WTC11 (cell line): ENCODE data around the gene KIF11. TPM values are rescaled to one million over a fixed set of nuclear protein-coding genes. Genes with fewer than 3 reads are reported as not detected.

Source experiments
- ATAC-seq: fragments of 200-7000 bp; cut with Tn5 transposase; 2 replicates; pipeline ENCODE4 v1.10.0; 2021; ENCODE audit warnings: mild to moderate bottlenecking, moderate library complexity
- CTCF ChIA-PET: fragments of 300-600 bp; sonication (Branson Sonifier 250); formaldehyde crosslinking; loops from one replicate; lab custom pipeline; 2021; ENCODE audit warnings: antibody characterized with exemption; lab: Charles Lee
- POLR2A ChIA-PET: fragments of 350-600 bp; sonication (Branson Sonifier 250); formaldehyde crosslinking; loops from one replicate; lab custom pipeline; 2021; ENCODE audit warnings: antibody characterized with exemption; lab: Charles Lee
- DNase-seq: peaks from one replicate; pipeline ENCODE4 v3.0.0; 2021; ENCODE audit warnings: low spot score
- H3K27ac Mint-ChIP-seq: 2 replicates; pipeline ENCODE4 v1.8.0; 2021; ENCODE audit warnings: mixed read lengths
- H3K27me3 Mint-ChIP-seq: 2 replicates; pipeline ENCODE4 v1.8.0; 2021; ENCODE audit warnings: low read depth, mild to moderate bottlenecking, moderate library complexity, mixed read lengths
- H3K36me3 Mint-ChIP-seq: 2 replicates; pipeline ENCODE4 v1.8.0; 2021; ENCODE audit warnings: mixed read lengths
- H3K4me1 Mint-ChIP-seq: 2 replicates; pipeline ENCODE4 v1.8.0; 2022; ENCODE audit warnings: mixed read lengths
- H3K4me3 Mint-ChIP-seq: 2 replicates; pipeline ENCODE4 v1.8.0; 2021; ENCODE audit warnings: mild to moderate bottlenecking, moderate library complexity, mixed read lengths
- H3K9me3 Mint-ChIP-seq: 2 replicates; pipeline ENCODE4 v1.8.0; 2021; ENCODE audit warnings: mixed read lengths
- EMX1 ChIP-seq: fragments of 250-450 bp; sonication (Bioruptor Pico); IDR thresholded peaks from 2 replicates; pipeline ENCODE4 v1.8.0; 2021; ENCODE audit warnings: mild to moderate bottlenecking
- FOXJ3 ChIP-seq: sonication (generic); formaldehyde crosslinking; IDR thresholded peaks from 2 replicates; pipeline ENCODE4 v1.9.0; 2021; ENCODE audit warnings: missing genetic modification reagents, mild to moderate bottlenecking, borderline replicate concordance
- GABPB1 ChIP-seq: sonication (generic); formaldehyde crosslinking; IDR thresholded peaks from 2 replicates; pipeline ENCODE4 v1.8.1; 2023; ENCODE audit warnings: mild to moderate bottlenecking, missing genetic modification reagents
- IRF2 ChIP-seq: sonication (generic); formaldehyde crosslinking; IDR thresholded peaks from 2 replicates; pipeline ENCODE4 v1.8.0; 2022; ENCODE audit warnings: low read depth, missing genetic modification reagents, borderline replicate concordance
- JAZF1 ChIP-seq: fragments of 250-450 bp; sonication (Bioruptor Pico); IDR thresholded peaks from 2 replicates; pipeline ENCODE4 v1.9.0; 2021; ENCODE audit warnings: moderate library complexity, mild to moderate bottlenecking, inconsistent platforms
- MXD4 ChIP-seq: fragments of 250-450 bp; sonication (Bioruptor Pico); IDR thresholded peaks from 2 replicates; pipeline ENCODE4 v1.8.0; 2021; ENCODE audit warnings: mild to moderate bottlenecking, moderate library complexity, borderline replicate concordance
- MYBL2 ChIP-seq: sonication (generic); formaldehyde crosslinking; IDR thresholded peaks from 2 replicates; pipeline ENCODE4 v1.8.1; 2023; ENCODE audit warnings: mild to moderate bottlenecking, moderate library complexity, missing genetic modification reagents
- NR2C2 ChIP-seq: sonication (generic); formaldehyde crosslinking; IDR thresholded peaks from 2 replicates; pipeline ENCODE4 v1.8.0; 2022; ENCODE audit warnings: mild to moderate bottlenecking, missing genetic modification reagents
- NR3C1 ChIP-seq: sonication (generic); formaldehyde crosslinking; conservative IDR thresholded peaks from 2 replicates; pipeline ENCODE4 v1.8.1; 2023; ENCODE audit warnings: low read depth, mild to moderate bottlenecking, missing genetic modification reagents
- TCF7 ChIP-seq: sonication (generic); formaldehyde crosslinking; IDR thresholded peaks from 2 replicates; pipeline ENCODE4 v1.8.0; 2022; ENCODE audit warnings: mild to moderate bottlenecking, low read depth, missing genetic modification reagents, moderate library complexity
- ZNF219 ChIP-seq: sonication (generic); formaldehyde crosslinking; IDR thresholded peaks from 2 replicates; pipeline ENCODE4 v1.8.0; 2023; ENCODE audit warnings: missing genetic modification reagents, mild to moderate bottlenecking, borderline replicate concordance
- ZNF317 ChIP-seq: sonication (generic); formaldehyde crosslinking; IDR thresholded peaks from 2 replicates; pipeline ENCODE4 v1.8.1; 2023; ENCODE audit warnings: low read depth, mild to moderate bottlenecking, moderate library complexity, missing genetic modification reagents, borderline replicate concordance
- ZNF396 ChIP-seq: fragments of 250-450 bp; sonication (Bioruptor Pico); IDR thresholded peaks from 2 replicates; pipeline ENCODE4 v1.8.0; 2021; ENCODE audit warnings: mild to moderate bottlenecking, moderate library complexity, borderline replicate concordance
- ZNF423 ChIP-seq: fragments of 250-450 bp; sonication (Bioruptor Pico); IDR thresholded peaks from 2 replicates; pipeline ENCODE4 v2.1.2; 2022; ENCODE audit warnings: mild to moderate bottlenecking, moderate library complexity
- total RNA-seq: library from RNA; stranded (reverse); gene quantifications from 3 replicates; pipeline ENCODE4 v1.2.3, GENCODE V29; 2021
- TF ChIP-seq, protein P1 (sequence below): sonication (generic); formaldehyde crosslinking; IDR thresholded peaks from 2 replicates; pipeline ENCODE4 v1.8.0; 2023; ENCODE audit warnings: mild to moderate bottlenecking, missing genetic modification reagents
- TF ChIP-seq, protein P2 (sequence below): sonication (generic); formaldehyde crosslinking; IDR thresholded peaks from 2 replicates; pipeline ENCODE4 v1.8.1; 2022; ENCODE audit warnings: mild to moderate bottlenecking, moderate library complexity, missing genetic modification reagents
- TF ChIP-seq, protein P3 (sequence below): sonication (generic); formaldehyde crosslinking; IDR thresholded peaks from 2 replicates; pipeline ENCODE4 v1.8.1; 2023; ENCODE audit warnings: mild to moderate bottlenecking, missing genetic modification reagents, moderate library complexity
- TF ChIP-seq, protein P4 (sequence below): fragments of 250-450 bp; sonication (Bioruptor Pico); IDR thresholded peaks from 2 replicates; pipeline ENCODE4 v1.9.0; 2021; ENCODE audit warnings: mild to moderate bottlenecking
- TF ChIP-seq, protein P5 (sequence below): sonication (generic); formaldehyde crosslinking; IDR thresholded peaks from 2 replicates; pipeline ENCODE4 v1.8.1; 2022; ENCODE audit warnings: low read depth, mild to moderate bottlenecking, moderate library complexity, missing genetic modification reagents, borderline replicate concordance
- TF ChIP-seq, protein P6 (sequence below): sonication (generic); formaldehyde crosslinking; IDR thresholded peaks from 2 replicates; pipeline ENCODE4 v1.8.1; 2023; ENCODE audit warnings: mild to moderate bottlenecking, missing genetic modification reagents, moderate library complexity
- TF ChIP-seq, protein P7 (sequence below): sonication (generic); formaldehyde crosslinking; conservative IDR thresholded peaks from 2 replicates; pipeline ENCODE4 v1.8.1; 2023; ENCODE audit warnings: mild to moderate bottlenecking, low read depth, missing genetic modification reagents, moderate library complexity
- TF ChIP-seq, protein P8 (sequence below): sonication (generic); formaldehyde crosslinking; IDR thresholded peaks from 2 replicates; pipeline ENCODE4 v1.8.0; 2022; ENCODE audit warnings: missing genetic modification reagents

Gene KIF11
- total RNA-seq, 1 experiment from 2014 or later, result 55.7 TPM

DNA sequence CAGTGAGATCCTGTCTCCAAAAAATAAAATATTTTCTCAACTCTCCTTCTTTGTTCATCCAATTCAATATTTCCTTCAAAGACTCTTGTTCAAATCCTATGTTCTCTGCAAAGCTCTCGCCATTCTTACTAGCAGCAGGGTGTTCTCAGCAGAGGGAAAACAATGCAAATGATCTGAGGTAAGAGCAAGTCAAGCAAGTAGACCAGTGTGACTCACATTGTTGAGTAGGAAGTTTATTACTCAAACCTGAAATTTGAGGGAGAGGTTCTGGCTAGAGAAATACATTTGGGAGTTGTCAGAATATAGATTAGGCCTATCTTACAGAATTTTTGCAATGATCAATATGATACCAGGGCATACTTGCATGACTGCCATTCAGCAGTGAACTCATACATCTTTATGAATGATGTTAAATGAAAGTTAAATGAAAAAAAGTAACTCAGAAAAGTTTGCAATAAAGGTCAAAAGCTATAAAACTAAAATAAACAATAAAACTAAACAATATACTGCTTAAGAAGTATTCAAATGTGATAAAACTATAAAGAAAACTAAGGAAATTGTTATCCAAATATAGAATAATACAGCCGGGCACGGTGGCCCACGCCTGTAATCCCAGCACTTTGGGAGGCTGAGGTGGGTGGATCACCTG lies 24.9 kb upstream of the KIF11 start (continued):
- TF ChIP-seq ZNF317 (CRISPR knock-in tag) (no peak), MXD4 (CRISPR knock-in tag) (no peak), TCF7 (CRISPR knock-in tag) (no peak), EMX1 (CRISPR knock-in tag) (no peak), NR3C1 (no peak), IRF2 (CRISPR knock-in tag) (no peak), JAZF1 (CRISPR knock-in tag) (no peak), MYBL2 (CRISPR knock-in tag) (no peak)
- TF ChIP-seq, protein P1, sequence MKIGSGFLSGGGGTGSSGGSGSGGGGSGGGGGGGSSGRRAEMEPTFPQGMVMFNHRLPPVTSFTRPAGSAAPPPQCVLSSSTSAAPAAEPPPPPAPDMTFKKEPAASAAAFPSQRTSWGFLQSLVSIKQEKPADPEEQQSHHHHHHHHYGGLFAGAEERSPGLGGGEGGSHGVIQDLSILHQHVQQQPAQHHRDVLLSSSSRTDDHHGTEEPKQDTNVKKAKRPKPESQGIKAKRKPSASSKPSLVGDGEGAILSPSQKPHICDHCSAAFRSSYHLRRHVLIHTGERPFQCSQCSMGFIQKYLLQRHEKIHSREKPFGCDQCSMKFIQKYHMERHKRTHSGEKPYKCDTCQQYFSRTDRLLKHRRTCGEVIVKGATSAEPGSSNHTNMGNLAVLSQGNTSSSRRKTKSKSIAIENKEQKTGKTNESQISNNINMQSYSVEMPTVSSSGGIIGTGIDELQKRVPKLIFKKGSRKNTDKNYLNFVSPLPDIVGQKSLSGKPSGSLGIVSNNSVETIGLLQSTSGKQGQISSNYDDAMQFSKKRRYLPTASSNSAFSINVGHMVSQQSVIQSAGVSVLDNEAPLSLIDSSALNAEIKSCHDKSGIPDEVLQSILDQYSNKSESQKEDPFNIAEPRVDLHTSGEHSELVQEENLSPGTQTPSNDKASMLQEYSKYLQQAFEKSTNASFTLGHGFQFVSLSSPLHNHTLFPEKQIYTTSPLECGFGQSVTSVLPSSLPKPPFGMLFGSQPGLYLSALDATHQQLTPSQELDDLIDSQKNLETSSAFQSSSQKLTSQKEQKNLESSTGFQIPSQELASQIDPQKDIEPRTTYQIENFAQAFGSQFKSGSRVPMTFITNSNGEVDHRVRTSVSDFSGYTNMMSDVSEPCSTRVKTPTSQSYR (CRISPR knock-in tag), result no peak
- TF ChIP-seq, protein P2, sequence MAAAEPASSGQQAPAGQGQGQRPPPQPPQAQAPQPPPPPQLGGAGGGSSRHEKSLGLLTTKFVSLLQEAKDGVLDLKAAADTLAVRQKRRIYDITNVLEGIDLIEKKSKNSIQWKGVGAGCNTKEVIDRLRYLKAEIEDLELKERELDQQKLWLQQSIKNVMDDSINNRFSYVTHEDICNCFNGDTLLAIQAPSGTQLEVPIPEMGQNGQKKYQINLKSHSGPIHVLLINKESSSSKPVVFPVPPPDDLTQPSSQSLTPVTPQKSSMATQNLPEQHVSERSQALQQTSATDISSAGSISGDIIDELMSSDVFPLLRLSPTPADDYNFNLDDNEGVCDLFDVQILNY (CRISPR knock-in tag), result no peak
- TF ChIP-seq, protein P3, sequence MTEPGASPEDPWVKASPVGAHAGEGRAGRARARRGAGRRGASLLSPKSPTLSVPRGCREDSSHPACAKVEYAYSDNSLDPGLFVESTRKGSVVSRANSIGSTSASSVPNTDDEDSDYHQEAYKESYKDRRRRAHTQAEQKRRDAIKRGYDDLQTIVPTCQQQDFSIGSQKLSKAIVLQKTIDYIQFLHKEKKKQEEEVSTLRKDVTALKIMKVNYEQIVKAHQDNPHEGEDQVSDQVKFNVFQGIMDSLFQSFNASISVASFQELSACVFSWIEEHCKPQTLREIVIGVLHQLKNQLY (CRISPR knock-in tag), result no peak

DNA sequence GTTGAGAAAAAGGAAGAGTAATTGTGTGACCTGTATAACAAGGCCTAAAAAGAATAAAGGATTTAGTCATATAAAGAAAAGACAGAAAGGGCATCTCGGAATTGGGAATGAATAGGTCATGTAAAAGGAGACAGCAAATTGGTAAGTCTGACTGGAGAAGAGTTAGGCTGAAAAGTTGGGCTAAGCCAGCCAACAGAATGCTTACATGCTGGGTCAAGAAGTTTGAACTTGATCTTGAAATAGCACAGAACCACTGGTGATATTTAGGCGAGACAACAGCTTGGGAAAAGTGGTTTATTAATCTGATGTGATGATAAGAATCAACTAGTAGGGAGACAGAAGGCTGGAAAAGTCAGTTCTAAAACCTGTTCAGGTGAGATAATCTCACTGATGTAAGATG lies 23.9 kb upstream of the KIF11 start:
- peaks cover 26% of the 10 kb centered on the region for H3K4me1 Mint-ChIP-seq
- peaks cover 13% of the 10 kb centered on the region for H3K36me3 Mint-ChIP-seq
- H3K27ac Mint-ChIP-seq, result peak overlapping the region; percentile 75
- no peak for TF ChIP-seq GABPB1
- TF ChIP-seq, protein P4, sequence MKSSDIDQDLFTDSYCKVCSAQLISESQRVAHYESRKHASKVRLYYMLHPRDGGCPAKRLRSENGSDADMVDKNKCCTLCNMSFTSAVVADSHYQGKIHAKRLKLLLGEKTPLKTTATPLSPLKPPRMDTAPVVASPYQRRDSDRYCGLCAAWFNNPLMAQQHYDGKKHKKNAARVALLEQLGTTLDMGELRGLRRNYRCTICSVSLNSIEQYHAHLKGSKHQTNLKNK (CRISPR knock-in tag), result no peak
- TF ChIP-seq IRF2 (CRISPR knock-in tag), result no peak
- no peak for TF ChIP-seq FOXJ3 (CRISPR knock-in tag)
- TF ChIP-seq, protein P5, sequence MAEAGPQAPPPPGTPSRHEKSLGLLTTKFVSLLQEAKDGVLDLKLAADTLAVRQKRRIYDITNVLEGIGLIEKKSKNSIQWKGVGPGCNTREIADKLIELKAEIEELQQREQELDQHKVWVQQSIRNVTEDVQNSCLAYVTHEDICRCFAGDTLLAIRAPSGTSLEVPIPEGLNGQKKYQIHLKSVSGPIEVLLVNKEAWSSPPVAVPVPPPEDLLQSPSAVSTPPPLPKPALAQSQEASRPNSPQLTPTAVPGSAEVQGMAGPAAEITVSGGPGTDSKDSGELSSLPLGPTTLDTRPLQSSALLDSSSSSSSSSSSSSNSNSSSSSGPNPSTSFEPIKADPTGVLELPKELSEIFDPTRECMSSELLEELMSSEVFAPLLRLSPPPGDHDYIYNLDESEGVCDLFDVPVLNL, result no peak
- no peak for TF ChIP-seq NR2C2 (CRISPR knock-in tag)
- TF ChIP-seq, protein P6, sequence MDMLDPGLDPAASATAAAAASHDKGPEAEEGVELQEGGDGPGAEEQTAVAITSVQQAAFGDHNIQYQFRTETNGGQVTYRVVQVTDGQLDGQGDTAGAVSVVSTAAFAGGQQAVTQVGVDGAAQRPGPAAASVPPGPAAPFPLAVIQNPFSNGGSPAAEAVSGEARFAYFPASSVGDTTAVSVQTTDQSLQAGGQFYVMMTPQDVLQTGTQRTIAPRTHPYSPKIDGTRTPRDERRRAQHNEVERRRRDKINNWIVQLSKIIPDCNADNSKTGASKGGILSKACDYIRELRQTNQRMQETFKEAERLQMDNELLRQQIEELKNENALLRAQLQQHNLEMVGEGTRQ (CRISPR knock-in tag), result no peak
- TF ChIP-seq, protein P7, sequence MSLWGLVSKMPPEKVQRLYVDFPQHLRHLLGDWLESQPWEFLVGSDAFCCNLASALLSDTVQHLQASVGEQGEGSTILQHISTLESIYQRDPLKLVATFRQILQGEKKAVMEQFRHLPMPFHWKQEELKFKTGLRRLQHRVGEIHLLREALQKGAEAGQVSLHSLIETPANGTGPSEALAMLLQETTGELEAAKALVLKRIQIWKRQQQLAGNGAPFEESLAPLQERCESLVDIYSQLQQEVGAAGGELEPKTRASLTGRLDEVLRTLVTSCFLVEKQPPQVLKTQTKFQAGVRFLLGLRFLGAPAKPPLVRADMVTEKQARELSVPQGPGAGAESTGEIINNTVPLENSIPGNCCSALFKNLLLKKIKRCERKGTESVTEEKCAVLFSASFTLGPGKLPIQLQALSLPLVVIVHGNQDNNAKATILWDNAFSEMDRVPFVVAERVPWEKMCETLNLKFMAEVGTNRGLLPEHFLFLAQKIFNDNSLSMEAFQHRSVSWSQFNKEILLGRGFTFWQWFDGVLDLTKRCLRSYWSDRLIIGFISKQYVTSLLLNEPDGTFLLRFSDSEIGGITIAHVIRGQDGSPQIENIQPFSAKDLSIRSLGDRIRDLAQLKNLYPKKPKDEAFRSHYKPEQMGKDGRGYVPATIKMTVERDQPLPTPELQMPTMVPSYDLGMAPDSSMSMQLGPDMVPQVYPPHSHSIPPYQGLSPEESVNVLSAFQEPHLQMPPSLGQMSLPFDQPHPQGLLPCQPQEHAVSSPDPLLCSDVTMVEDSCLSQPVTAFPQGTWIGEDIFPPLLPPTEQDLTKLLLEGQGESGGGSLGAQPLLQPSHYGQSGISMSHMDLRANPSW (CRISPR knock-in tag), result no peak
- TF ChIP-seq JAZF1 (CRISPR knock-in tag), result no peak
- TF ChIP-seq TCF7 (CRISPR knock-in tag), result no peak
- no peak for TF ChIP-seq ZNF396
- TF ChIP-seq ZNF423, result no peak
- TF ChIP-seq, protein P8, sequence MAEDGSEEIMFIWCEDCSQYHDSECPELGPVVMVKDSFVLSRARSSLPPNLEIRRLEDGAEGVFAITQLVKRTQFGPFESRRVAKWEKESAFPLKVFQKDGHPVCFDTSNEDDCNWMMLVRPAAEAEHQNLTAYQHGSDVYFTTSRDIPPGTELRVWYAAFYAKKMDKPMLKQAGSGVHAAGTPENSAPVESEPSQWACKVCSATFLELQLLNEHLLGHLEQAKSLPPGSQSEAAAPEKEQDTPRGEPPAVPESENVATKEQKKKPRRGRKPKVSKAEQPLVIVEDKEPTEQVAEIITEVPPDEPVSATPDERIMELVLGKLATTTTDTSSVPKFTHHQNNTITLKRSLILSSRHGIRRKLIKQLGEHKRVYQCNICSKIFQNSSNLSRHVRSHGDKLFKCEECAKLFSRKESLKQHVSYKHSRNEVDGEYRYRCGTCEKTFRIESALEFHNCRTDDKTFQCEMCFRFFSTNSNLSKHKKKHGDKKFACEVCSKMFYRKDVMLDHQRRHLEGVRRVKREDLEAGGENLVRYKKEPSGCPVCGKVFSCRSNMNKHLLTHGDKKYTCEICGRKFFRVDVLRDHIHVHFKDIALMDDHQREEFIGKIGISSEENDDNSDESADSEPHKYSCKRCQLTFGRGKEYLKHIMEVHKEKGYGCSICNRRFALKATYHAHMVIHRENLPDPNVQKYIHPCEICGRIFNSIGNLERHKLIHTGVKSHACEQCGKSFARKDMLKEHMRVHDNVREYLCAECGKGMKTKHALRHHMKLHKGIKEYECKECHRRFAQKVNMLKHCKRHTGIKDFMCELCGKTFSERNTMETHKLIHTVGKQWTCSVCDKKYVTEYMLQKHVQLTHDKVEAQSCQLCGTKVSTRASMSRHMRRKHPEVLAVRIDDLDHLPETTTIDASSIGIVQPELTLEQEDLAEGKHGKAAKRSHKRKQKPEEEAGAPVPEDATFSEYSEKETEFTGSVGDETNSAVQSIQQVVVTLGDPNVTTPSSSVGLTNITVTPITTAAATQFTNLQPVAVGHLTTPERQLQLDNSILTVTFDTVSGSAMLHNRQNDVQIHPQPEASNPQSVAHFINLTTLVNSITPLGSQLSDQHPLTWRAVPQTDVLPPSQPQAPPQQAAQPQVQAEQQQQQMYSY, result no peak
- no peak for TF ChIP-seq ZNF219

More for the DNA sequence above, 23.9 kb upstream of the KIF11 start:
- CTCF ChIA-PET, result interaction anchor here (1.5 kb wide), 1 partner anchor 52 kb away, joined by 4 read pairs; no protein-coding TSS in a partner anchor
- peaks cover 3% of the 10 kb centered on the region; the same call in 1 of the 2 replicates for H3K9me3 Mint-ChIP-seq
- no peaks in the 10 kb centered on the region for H3K27me3 Mint-ChIP-seq
- H3K4me3 Mint-ChIP-seq, result no peak overlapping the region
- DNase-seq (no peak), ATAC-seq (no peak)
- POLR2A ChIA-PET, result no interaction called here
